Effector CD4-positive, alpha-beta T cell (primary cell): ENCODE measurements around the gene SUV39H1.

Experiments used
- DNase-seq: peaks from one replicate; pipeline ENCODE4 v3.0.0-alpha.2; 2020

SUV39H1 gene

DNA sequence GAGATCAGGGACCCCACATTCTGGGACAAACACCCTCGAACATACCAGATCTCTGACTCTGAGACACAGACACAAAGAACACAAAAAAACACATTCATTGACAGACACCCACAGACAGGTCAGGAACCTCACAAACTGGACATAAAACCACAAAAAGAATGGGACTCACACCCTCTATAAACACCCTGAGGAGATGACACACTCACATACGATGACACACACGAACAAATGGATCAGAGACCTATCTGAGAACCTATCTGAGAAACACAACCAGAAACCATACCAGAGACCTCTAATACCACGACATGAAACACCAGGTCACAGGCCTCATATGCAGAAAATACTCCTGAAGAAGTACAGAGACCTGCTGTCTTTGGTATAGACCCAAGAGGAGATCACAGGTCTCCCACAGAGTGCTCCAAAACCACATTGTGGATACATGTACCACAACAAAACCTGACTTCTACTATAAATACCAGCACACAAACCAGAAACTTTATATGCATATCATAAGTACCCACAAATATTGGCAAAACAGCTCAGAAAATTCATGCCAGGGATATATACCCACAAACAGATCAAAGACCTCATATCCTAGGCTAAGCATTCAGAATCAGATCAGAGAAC, 19.5 kb downstream of the SUV39H1 start:
- no peak for DNase-seq

DNA sequence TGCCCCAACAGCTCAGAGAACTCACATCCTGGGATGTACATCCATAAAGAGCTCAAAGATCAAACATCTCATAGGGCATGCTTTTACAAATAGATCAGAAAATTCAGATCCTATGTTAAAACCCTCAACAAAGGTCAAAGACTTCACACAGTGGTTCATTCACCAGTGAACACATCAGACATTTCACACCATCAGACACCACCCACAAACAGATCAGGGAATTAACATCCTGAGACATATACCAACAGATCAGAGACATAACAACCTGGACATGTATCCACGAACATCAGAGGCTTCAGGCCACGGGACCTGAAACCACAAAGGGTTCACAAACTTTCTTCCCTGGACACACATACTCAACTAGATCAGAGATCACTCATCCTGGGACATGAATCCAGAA, 23.4 kb downstream of the SUV39H1 start:
- no peak for DNase-seq

DNA sequence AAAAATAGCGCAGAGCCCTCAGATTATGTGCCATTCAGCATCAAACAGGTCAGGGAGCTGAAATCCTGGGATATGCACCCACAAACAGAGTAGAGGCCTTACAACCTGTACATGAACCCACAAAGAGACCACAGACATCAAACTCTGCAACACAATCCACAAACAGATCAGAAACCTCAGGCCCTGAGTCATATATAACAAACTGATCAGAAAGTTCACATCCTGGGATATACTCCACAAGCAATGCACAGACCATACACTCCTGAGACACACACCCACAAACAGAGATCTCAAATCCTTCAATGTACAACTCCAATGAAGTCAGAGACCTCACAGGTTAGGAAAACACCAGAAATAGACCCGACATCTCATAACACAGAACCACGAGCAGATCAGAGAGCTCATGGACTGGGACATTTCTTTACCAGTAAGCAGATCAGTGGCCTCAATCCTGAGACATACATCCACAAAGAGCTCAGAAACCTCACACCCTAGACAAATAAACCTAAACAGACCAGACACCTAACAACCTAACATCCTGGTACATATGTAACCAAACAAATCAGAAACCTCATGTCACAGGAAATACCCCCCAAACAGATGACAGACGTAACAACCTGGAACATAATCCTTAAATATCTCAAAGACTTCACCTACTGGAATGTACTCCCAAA, 24.2 kb downstream of the SUV39H1 start:
- no peak for DNase-seq

GRCh38 chrX:48721916-48722315, 25.4 kb downstream of the SUV39H1 start:
- DNase-seq: no peak

- DNase-seq: no peak
These were observed 30.1 kb downstream of the SUV39H1 start for GRCh38 chrX:48726596-48726995.

- no peak for DNase-seq
These were observed 32.1 kb downstream of the SUV39H1 start for GRCh38 chrX:48728653-48729052.

DNA sequence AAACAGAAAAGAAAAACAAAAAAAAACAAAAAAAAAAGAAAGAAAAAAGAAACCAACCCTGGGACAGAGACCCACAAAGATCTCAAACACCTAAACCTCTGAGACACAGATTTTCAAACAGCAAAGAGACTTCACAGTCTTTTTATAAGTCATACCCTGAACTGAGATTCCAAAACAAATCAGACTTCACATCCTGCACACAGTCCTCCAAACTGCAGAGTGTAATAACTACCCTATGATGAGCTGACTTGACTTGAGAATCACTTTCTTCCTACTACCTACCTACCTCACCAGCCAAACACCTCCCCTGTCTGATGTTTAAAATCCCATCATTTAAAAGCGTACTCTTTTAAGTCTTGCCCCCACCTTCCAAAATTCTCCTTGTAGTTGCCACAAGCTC, 39.8 kb downstream of the SUV39H1 start:
- DNase-seq: no peak

DNA sequence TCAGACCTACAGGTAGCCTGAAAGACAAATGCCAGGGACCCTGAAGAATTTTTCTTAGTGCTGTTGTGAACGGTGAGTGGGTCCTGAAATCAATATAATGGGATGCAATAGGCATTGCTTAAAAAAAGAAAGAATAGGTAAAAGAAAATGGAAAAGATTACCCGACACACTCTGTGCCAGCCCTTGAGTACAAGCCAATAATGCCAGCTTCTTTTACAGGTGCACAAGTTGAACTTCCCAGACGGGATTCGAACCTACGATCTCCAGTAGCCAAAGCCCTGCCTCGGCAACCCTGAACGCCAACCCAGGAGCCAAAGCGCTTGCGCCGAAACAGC, 40.3 kb downstream of the SUV39H1 start:
- DNase-seq: no peak

- peak; percentile 77 for DNase-seq
These were observed 40.8 kb downstream of the SUV39H1 start for GRCh38 chrX:48737213-48737938.

GRCh38 chrX:48737940-48738339, 41.4 kb downstream of the SUV39H1 start:
- no peak for DNase-seq

DNA sequence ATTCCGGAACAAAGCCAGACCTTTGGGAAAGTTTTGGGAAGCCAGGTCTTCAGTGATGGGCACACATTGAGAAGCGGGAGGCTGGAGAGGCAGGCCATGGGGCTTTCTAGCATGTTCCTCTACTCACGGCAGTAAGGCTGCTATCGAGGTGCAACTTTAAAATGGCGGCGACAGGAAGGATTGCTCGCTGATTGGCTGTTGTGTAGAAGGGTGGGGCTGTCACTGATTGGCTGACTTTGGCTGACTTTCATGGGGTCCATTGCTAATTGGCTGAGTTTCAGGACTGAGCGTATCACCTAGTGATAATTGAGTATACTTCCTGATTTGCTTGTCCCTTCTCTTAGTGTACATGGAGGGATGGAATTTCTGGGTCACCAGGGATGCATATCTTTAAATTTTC, 45.3 kb downstream of the SUV39H1 start:
- no peak for DNase-seq

- DNase-seq: no peak
These were observed 48.7 kb downstream of the SUV39H1 start for GRCh38 chrX:48745222-48745621.

- no peak for DNase-seq
These were observed 51.0 kb downstream of the SUV39H1 start for GRCh38 chrX:48747415-48748016.

GRCh38 chrX:48749182-48749581, 52.6 kb downstream of the SUV39H1 start:
- DNase-seq: no peak

DNA sequence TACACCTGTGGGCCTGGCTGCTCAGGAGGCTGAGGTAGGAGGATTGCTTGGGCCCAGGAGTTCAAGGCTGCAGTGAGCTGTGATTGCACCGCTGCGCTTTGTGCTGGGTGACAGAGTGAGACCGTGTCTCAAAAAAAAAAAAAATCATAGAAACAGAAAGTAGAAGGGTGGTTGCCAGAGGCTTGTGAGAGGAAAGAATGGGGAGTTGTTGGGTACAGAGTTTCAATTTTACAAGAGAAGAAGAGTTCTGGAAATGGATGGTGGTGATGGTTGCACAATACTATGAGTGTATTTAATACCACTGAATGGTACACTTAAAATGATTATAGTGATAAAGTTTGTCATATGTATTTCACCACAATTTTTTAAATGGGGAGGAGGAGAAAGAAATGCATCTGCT, 54.8 kb downstream of the SUV39H1 start:
- DNase-seq: no peak

DNA sequence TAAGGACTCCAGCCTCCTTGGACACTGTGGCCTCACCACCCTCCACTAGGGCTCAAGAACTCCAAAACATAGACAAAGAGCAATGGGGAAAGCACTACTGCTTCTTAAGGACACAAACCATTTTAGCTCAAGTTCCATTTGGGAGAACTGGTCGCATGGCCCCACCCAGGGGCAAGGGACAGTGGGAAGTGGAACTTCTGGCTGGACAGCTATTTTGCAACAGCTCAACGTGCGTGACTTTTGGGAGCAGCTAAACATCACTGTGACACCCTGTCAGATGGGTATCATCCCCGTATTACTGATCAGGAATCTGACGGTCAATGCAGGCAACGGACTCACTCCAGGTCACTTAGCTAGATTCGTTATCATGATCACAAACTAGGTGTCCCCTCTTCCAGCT, 56.0 kb downstream of the SUV39H1 start:
- no peak for DNase-seq

DNA sequence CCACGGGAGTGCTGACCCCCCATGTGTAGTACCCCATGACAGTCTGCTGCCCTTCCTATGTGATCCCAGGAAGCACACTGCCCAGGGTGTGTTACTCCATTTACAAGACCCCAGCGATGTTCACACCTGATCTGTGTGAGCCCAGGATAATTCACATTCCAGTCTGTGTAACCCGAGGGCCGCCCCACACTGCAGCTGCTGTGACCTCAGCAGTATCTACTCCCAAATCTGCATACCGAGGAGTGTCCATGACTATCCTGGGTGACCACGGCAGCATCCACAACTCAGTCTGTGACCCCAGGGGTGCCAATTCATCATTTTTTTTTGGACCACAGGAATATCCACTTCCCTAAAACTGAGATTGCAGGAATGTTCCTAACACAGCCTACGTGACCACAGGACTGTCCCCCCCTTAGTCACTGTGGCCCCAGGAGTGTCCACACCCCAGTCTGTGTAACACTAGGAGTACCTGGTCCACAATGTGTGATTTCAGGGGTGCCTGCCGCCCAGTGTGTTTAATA, 57.2 kb downstream of the SUV39H1 start:
- no peak for DNase-seq

- no peak for DNase-seq
These were observed 57.7 kb downstream of the SUV39H1 start for GRCh38 chrX:48754238-48754637.
